Mucosa of descending colon (tissue), 3 donors: ENCODE data around the gene TCN2. TPM values are rescaled to one million over a fixed set of nuclear protein-coding genes. Genes with fewer than 3 reads are reported as not detected.

Experiments used
- ATAC-seq: fragments of 200-7000 bp; cut with Tn5 transposase; one replicate; pipeline ENCODE4 v1.9.1; 2020; ENCODE audit warnings: mild to moderate bottlenecking, moderate library complexity
- DNase-seq, 3 donors: peaks; one replicate each; pipeline ENCODE4 v3.0.0-alpha.2; 2020
- H3K36me3 ChIP-seq: fragments of 200-600 bp; one replicate; pipeline ENCODE4 v1.8.0; 2021; ENCODE audit warnings: low read depth, mild to moderate bottlenecking
- H3K4me1 ChIP-seq: fragments of 200-600 bp; one replicate; pipeline ENCODE4 v1.8.0; 2021; ENCODE audit warnings: low read depth, mild to moderate bottlenecking
- H3K4me3 ChIP-seq: fragments of 200-600 bp; one replicate; pipeline ENCODE4 v1.8.0; 2021; ENCODE audit warnings: mild to moderate bottlenecking
- H3K9me3 ChIP-seq: fragments of 200-600 bp; one replicate; pipeline ENCODE4 v1.8.0; 2021; ENCODE audit warnings: mild to moderate bottlenecking
- intact Hi-C, 2 donors: fragments of 100-400 bp; cut with DNase I in 1 of 2; cut with micrococcal nuclease in 1 of 2; formaldehyde crosslinking; loops; one replicate each; pipeline versions ENCODE4 v1.11.0 to v1.11.1; 2022; cut with DNase I, micrococcal nuclease
- total RNA-seq, 3 donors: library from RNA; stranded (reverse); fragmentation: NEBNext Ultra II Directional in 2 of 3; extraction: Animal tissue kit (Norgen Biotek cat#: 25700) in 2 of 3; gene quantifications; one replicate each; pipeline versions ENCODE4 v1.2.1 to v1.2.4, GENCODE V29; 2021 to 2023
- TF ChIP-seq, protein P1 (sequence below): fragments of 200-600 bp; IDR thresholded peaks from one replicate; pipeline ENCODE4 v1.8.0; 2022; ENCODE audit warnings: antibody characterized with exemption, mild to moderate bottlenecking
- donor health status: DM: no; HTN: no; CAD: no; lungs with moderate emphysema.
- donor health status: DM: no; HTN: no; CAD: no.
- donor health status: DM: no; HTN: yes; CAD: no.

Gene TCN2
- total RNA-seq, 3 donors from 2014 or later, result 23.3 to 43.7 (median 40.2) TPM

DNA sequence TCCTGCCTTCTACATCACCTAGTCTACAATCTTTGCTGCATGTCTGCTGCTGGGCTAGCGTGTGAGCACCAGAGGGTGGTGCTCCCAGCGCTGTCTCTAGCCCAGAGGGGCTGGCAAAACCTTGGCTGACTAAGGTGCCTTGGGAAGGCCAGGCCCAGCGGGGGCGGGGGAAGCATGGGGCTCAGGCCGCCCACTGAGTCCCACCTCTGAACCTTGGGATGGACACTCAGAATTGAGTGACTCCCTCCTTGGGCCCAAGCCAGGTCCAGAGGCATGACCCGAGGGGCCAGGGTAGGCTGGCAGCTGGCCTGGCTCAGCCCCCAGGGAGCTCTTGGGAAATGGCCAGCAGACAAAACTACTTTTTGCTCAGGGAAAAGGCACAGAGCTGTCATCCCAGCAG is 24.9 kb upstream of the TCN2 start:
- TF ChIP-seq, protein P1, sequence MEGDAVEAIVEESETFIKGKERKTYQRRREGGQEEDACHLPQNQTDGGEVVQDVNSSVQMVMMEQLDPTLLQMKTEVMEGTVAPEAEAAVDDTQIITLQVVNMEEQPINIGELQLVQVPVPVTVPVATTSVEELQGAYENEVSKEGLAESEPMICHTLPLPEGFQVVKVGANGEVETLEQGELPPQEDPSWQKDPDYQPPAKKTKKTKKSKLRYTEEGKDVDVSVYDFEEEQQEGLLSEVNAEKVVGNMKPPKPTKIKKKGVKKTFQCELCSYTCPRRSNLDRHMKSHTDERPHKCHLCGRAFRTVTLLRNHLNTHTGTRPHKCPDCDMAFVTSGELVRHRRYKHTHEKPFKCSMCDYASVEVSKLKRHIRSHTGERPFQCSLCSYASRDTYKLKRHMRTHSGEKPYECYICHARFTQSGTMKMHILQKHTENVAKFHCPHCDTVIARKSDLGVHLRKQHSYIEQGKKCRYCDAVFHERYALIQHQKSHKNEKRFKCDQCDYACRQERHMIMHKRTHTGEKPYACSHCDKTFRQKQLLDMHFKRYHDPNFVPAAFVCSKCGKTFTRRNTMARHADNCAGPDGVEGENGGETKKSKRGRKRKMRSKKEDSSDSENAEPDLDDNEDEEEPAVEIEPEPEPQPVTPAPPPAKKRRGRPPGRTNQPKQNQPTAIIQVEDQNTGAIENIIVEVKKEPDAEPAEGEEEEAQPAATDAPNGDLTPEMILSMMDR, result no peak
- H3K36me3 ChIP-seq, result peaks cover 16% of the 10 kb centered on the region
- intact Hi-C loops, result no loop called here
- no peaks in the 10 kb centered on the region for H3K4me1 ChIP-seq
- H3K9me3 ChIP-seq, result no peaks in the 10 kb centered on the region
- DNase-seq (no peak), ATAC-seq (no peak)
- no peak overlapping the region for H3K4me3 ChIP-seq

DNA sequence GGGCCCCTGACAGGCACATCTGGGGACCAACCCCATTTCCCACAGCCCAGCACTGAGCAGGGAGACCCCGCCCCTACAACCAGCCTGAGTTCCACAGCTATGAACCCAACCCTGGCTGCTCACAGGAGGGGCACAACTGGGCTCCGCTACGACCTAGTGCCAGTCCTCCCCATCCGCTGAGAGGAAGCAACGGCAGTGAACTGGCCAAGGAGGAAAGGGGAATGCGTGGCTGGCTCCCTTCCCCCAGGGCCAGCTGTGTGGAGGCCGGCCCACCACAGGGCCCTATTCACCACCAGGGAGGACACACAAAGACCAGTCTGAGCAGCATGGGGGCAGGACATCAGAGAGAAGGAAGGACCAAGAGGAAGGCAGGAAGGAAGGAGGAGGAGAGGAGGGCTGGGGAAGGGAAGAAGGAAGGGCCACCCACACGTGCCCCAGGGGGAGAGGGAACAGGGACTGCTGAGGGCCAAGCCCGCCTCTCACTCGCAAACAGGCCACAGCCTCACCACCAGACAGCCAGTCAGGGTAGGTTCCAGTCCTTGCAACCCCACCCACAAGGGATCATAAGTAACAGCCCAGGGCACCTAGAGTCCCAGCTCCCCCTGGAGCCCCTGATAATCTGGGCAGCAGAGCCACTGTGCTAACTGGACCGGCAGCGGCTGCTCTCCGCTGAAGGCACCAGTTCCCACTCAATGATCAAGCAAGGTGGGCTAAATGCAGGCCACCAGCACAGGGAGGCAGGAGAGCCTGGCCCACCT is 24.0 kb upstream of the TCN2 start:
- TF ChIP-seq, protein P1, result no peak
- intact Hi-C loops, result no loop called here
- no peak for ATAC-seq

DNA sequence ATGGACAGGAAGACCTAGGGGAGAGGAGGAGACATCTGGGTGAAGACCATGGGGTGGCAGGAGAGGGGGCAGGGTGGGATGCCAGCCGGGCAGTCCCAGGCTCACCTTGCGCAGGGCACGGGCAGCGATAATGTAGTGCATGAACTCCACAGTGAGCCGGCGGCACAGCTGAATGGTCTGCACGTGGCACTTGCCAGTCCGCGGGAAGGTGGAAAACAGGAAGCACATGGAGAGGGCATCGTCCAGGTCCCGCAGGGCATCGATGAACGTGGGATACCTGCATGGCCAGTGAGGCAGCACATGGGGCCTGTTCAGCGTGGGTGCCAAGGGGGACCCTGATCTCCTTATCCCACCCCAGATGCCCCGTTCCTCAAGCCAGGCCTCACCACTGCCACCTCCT is 22.5 kb upstream of the TCN2 start:
- TF ChIP-seq, protein P1, result no peak
- no peak overlapping the region for H3K4me3 ChIP-seq
- ATAC-seq, result no peak
- no peaks in the 10 kb centered on the region for H3K4me1 ChIP-seq
- no peak for DNase-seq
- no peaks in the 10 kb centered on the region for H3K9me3 ChIP-seq
- H3K36me3 ChIP-seq, result peaks cover 23% of the 10 kb centered on the region
- intact Hi-C loops, result no loop called here

More for the DNA sequence above, 24.0 kb upstream of the TCN2 start:
- H3K36me3 ChIP-seq, result peaks cover 23% of the 10 kb centered on the region
- no peak overlapping the region for H3K4me3 ChIP-seq
- H3K4me1 ChIP-seq, result no peaks in the 10 kb centered on the region
- DNase-seq, result no peak
- H3K9me3 ChIP-seq, result no peaks in the 10 kb centered on the region

DNA sequence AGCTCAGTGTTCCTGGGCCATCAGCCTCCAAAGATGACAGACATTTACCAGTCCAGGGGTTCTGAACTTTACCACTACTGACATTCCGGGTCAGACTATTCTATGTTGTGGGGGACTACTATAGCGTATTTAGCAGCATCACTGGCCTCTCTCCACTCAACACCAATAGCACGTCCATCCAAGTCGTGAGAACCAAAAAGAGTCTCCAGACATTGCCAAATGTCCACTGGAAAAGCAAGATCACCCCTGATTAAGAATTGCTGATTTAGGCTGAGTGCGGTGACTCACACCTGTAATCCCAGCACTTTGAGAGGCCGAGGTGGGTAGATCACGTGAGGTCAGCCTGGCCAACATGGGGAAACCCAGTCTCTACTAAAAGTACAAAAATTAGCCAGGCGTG is 20.6 kb upstream of the TCN2 start:
- Histone ChIP-seq H3K4me1 (peaks cover 11% of the 10 kb centered on the region), H3K9me3 (no peaks in the 10 kb centered on the region), H3K4me3 (no peak overlapping the region), H3K36me3 (peaks cover 12% of the 10 kb centered on the region)
- intact Hi-C loops, result no loop called here
- TF ChIP-seq, protein P1, result no peak
- ATAC-seq, result no peak
- no peak for DNase-seq

DNA sequence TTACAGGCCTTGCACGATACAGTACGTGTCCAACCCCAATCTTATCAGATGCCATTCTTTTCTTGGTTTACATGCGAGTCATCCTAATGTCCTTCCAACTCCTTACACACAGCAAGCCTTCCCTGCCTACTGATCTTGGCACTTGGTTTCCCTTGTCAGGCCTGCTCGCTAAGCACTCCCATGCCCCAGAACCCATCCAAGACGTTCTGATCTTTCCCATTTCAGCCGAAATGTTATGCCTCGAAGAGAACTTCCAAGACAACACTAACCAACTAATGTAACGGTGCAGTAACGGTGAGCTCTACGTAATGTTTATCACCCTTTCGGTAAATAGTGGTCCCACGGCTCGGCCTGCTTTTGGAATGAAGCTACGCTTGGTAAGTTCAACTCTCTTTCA is 15.8 kb upstream of the TCN2 start:
- no peak for ATAC-seq
- Histone ChIP-seq H3K9me3 (no peaks in the 10 kb centered on the region), H3K4me3 (peak overlapping the region; percentile 65), H3K36me3 (peaks cover 12% of the 10 kb centered on the region), H3K4me1 (peaks cover 11% of the 10 kb centered on the region)
- intact Hi-C loops, result no loop called here
- no peak for DNase-seq
- TF ChIP-seq, protein P1, result no peak
